Gastrocnemius medialis (tissue), 4 donors: ENCODE data around the gene DHRS12. TPM values are rescaled to one million over a fixed set of nuclear protein-coding genes. Genes with fewer than 3 reads are reported as not detected.

Experiments
- ATAC-seq, 2 donors: fragments of 150-250 bp; one replicate each; pipeline ENCODE4 v1.9.1; 2016
- DNase-seq, 2 donors: peaks; one replicate each; pipeline ENCODE4 v3.0.0-alpha.2; 2019
- H3K27ac ChIP-seq, 4 donors: fragments of 200-600 bp; sonication (generic); 1 replicate in 1 of 4; 2 replicates in 3 of 4; pipeline ENCODE4 v1.5.1; 2016 to 2018; ENCODE audit warnings: mild to moderate bottlenecking in 2 of 4, moderate library complexity in 1 of 4
- H3K27me3 ChIP-seq, 3 donors: fragments of 200-600 bp; sonication (generic) in 2 of 3; 1 replicate in 1 of 3; 2 replicates in 2 of 3; pipeline versions ENCODE4 v1.5.1 to v1.6.0; 2016 to 2019; ENCODE audit warnings: mild to moderate bottlenecking in 1 of 3, moderate library complexity in 1 of 3
- H3K36me3 ChIP-seq, 2 donors: fragments of 200-600 bp; sonication (generic) in 1 of 2; one replicate each; pipeline ENCODE4 v1.5.1; 2017 to 2018
- H3K4me1 ChIP-seq, 2 donors: fragments of 200-600 bp; sonication (generic) in 1 of 2; one replicate each; pipeline ENCODE4 v1.5.1; 2016 to 2017; ENCODE audit warnings: mild to moderate bottlenecking in 2 of 2
- H3K4me3 ChIP-seq, 4 donors: fragments of 200-600 bp; sonication (generic) in 3 of 4; 1 replicate in 1 of 4; 2 replicates in 3 of 4; pipeline ENCODE4 v1.5.1; 2016 to 2019; ENCODE audit warnings: mild to moderate bottlenecking in 2 of 4
- H3K9me3 ChIP-seq, 3 donors: fragments of 200-600 bp; sonication (generic) in 2 of 3; 1 replicate in 1 of 3; 2 replicates in 2 of 3; pipeline ENCODE4 v1.5.1; 2016 to 2019
- POLR2A ChIP-seq, 2 donors: fragments of 450-650 bp; IDR thresholded peaks; one replicate each; pipeline ENCODE4 v1.6.1; 2017; ENCODE audit warnings: antibody characterized with exemption in 2 of 2, mild to moderate bottlenecking in 2 of 2, moderate library complexity in 2 of 2
- in situ Hi-C, 4 donors: fragments of 200-750 bp; cut with MboI; loops; one replicate each; pipeline versions ENCODE4 v1.15.0 to v1.8.0; 2017; ENCODE audit warnings: low sequenced_read_pairs in 4 of 4
- intact Hi-C: fragments of 100-400 bp; cut with DNase I; formaldehyde crosslinking; loops from one replicate; pipeline ENCODE4 v1.15.1; 2023; ENCODE audit warnings: low total_unique reads
- total RNA-seq, 4 donors: library from RNA; depleted of rRNA; stranded (reverse); fragments of >200 nt; gene quantifications; one replicate each; pipeline versions ENCODE4 v1.1.0 to v1.2.3, GENCODE V29; 2016
- TF ChIP-seq, protein P1 (sequence below), 5 experiments: fragments of 450-650 bp in 3 of 5; fragments of 200-600 bp in 2 of 5; sonication (generic) in 2 of 5; IDR thresholded peaks in 4 of 5; conservative IDR thresholded peaks in 1 of 5; 1 replicate in 4 of 5; 2 replicates in 1 of 5; pipeline ENCODE4 v1.5.1; 2016 to 2019; ENCODE audit warnings: antibody characterized with exemption in 5 of 5, mild to moderate bottlenecking in 3 of 5, moderate library complexity in 3 of 5

The DHRS12 gene, protein sequence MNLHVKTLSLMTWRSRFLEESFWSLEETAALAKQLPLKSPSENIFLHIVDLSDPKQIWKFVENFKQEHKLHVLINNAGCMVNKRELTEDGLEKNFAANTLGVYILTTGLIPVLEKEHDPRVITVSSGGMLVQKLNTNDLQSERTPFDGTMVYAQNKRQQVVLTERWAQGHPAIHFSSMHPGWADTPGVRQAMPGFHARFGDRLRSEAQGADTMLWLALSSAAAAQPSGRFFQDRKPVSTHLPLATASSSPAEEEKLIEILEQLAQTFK
- 1 to 10 TPM; 1.8 to 6.0 (median 4.7) TPM for total RNA-seq

DNA sequence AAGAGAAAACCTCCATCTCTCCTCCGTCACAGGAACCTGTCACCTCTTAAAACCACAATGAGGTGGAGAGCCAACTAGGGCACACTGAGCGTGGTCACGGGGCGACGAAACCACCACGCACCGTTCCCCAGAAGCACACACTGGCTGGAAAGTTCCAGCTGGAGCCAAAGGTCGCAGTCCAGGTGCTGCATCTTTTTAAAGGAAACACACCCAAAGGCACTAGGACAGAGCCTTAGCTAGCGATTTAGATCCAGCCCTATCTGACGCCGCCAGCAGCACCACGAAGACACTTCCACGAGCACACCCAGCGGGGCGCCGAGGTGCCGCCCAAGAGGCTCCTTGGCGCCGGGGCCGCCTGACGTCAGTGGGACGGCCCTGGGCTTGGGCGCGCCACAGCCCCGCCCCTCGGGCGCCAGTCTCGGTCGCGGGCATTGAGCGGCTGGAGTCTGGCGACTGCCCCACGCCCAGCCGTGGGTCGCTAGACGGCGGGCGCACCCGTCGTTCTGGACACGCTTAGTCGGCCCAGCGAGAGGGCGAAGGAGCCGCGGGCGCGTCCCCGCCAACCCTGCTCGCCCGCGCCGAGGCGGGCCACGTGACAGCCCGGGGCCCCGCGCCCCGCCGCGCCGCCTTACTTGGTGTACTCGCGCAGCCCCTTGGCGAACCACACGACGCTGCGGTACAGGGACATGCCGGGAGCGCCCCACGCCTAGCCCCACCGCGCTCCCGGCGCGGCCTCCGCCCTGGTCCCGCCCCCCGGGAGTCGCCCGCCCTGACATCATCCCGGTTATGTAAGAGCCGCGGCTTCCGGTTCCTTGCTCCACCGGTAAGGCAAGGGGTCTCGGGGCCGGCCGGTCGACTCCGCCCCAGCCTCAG lies at the start of gene DHRS12:
Gene DHRS12, minus strand, starts transcription at position 742 of the 873 bp plus-strand sequence. CDS start 4,504 bp downstream, outside the sequence.
- DNase-seq (peak; percentile 68 to 85), ATAC-seq (peak; percentile 81 to 87)
- in situ Hi-C loops (loop anchor here in 3 of 4 donors (10.0 to 25.0 kb wide), 7 partner anchors 209 to 634 kb away; partner anchors contain the start of genes WDFY2 (in 3 of the 3), ALG11 (in 1 of the 3), ATP7B (in 1 of the 3) and NEK5 (in 1 of the 3)), intact Hi-C loops (loop anchor here (1.0 to 10.0 kb wide), 7 partner anchors 73 to 1676 kb away; partner anchors contain the start of genes CKAP2, FAM124A, INTS6 and VPS36)
- no peaks in the 10 kb centered on the region for H3K36me3 ChIP-seq
- peaks cover 37 to 46% of the 10 kb centered on the region in 2 donors for H3K4me1 ChIP-seq
- H3K27me3 ChIP-seq: no peaks in the 10 kb centered on the region
- H3K4me3 ChIP-seq: peak within 1 kb of the TSS; percentile 74 to 99 (median 86)
- TF ChIP-seq, protein P1, sequence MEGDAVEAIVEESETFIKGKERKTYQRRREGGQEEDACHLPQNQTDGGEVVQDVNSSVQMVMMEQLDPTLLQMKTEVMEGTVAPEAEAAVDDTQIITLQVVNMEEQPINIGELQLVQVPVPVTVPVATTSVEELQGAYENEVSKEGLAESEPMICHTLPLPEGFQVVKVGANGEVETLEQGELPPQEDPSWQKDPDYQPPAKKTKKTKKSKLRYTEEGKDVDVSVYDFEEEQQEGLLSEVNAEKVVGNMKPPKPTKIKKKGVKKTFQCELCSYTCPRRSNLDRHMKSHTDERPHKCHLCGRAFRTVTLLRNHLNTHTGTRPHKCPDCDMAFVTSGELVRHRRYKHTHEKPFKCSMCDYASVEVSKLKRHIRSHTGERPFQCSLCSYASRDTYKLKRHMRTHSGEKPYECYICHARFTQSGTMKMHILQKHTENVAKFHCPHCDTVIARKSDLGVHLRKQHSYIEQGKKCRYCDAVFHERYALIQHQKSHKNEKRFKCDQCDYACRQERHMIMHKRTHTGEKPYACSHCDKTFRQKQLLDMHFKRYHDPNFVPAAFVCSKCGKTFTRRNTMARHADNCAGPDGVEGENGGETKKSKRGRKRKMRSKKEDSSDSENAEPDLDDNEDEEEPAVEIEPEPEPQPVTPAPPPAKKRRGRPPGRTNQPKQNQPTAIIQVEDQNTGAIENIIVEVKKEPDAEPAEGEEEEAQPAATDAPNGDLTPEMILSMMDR (IDR thresholded peaks at IDR 0.05 in 4 of 5, conservative IDR thresholded peaks at IDR 0.05 in 1 of 5): peak in 1 of 5 experiments; percentile 4
- TF ChIP-seq POLR2A (IDR thresholded peaks at IDR 0.05): peak; percentile 90 to 93
- peak within 1 kb of the TSS; percentile 89 to 100 (median 96) for H3K27ac ChIP-seq
- no peaks in the 10 kb centered on the region for H3K9me3 ChIP-seq

- Histone ChIP-seq H3K27me3 (no peaks in the 10 kb centered on the region), H3K27ac (no peak overlapping the region), H3K4me3 (no peak overlapping the region), H3K4me1 (no peaks in the 10 kb centered on the region), H3K9me3 (no peaks in the 10 kb centered on the region), H3K36me3 (no peaks in the 10 kb centered on the region)
- TF ChIP-seq, protein P1 (IDR thresholded peaks at IDR 0.05 in 4 of 5, conservative IDR thresholded peaks at IDR 0.05 in 1 of 5): peak in 1 of 5 experiments; percentile 23
- TF ChIP-seq POLR2A (IDR thresholded peaks at IDR 0.05): no peak
- intact Hi-C loops: no loop called here
- in situ Hi-C loops: no loop called here
- ATAC-seq (no peak), DNase-seq (no peak)
Measured at GRCh38 chr13:51849145-51850101, 45.5 kb upstream of the DHRS12 start.

DNA sequence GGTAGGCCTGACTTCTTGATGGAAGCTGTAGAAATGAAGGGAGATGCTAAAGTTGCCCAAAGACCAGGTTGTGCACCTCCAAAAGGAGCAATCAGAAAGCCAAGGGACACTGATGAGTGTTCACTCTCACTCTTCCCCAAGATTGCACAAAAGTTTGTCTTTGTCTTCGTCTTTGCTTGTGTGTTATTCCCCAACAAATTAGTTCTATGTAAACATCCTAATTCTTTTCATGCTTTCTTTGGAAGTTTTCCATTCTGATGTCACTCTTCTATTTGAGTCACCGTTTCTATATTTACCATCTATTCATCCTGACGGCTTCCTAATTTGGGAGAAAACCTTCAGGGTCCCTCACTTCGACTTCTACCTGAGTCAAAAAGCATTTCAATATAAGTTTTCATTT lies 44.7 kb upstream of the DHRS12 start:
- in situ Hi-C loops (no loop called here), intact Hi-C loops (no loop called here)
- no peak overlapping the region for H3K27ac ChIP-seq
- DNase-seq (no peak), ATAC-seq (no peak)
- H3K4me3 ChIP-seq: no peak overlapping the region
- no peaks in the 10 kb centered on the region for H3K4me1 ChIP-seq
- H3K36me3 ChIP-seq: no peaks in the 10 kb centered on the region
- H3K27me3 ChIP-seq: no peaks in the 10 kb centered on the region
- TF ChIP-seq POLR2A (IDR thresholded peaks at IDR 0.05): no peak
- TF ChIP-seq, protein P1 (IDR thresholded peaks at IDR 0.05 in 4 of 5, conservative IDR thresholded peaks at IDR 0.05 in 1 of 5): no peak
- no peaks in the 10 kb centered on the region for H3K9me3 ChIP-seq

GRCh38 chr13:51846756-51847155 lies 42.8 kb upstream of the DHRS12 start:
- intact Hi-C loops: no loop called here
- in situ Hi-C loops: no loop called here
- H3K27me3 ChIP-seq: no peaks in the 10 kb centered on the region
- H3K9me3 ChIP-seq: no peaks in the 10 kb centered on the region
- no peak overlapping the region for H3K4me3 ChIP-seq
- no peak for ATAC-seq
- no peaks in the 10 kb centered on the region for H3K4me1 ChIP-seq
- DNase-seq: no peak
- no peaks in the 10 kb centered on the region for H3K36me3 ChIP-seq
- H3K27ac ChIP-seq: no peak overlapping the region
- TF ChIP-seq, protein P1 (IDR thresholded peaks at IDR 0.05 in 4 of 5, conservative IDR thresholded peaks at IDR 0.05 in 1 of 5): no peak
- no peak for TF ChIP-seq POLR2A (IDR thresholded peaks at IDR 0.05)
